ENCODE measurements around the gene CDK19.

Gene CDK19

DNA sequence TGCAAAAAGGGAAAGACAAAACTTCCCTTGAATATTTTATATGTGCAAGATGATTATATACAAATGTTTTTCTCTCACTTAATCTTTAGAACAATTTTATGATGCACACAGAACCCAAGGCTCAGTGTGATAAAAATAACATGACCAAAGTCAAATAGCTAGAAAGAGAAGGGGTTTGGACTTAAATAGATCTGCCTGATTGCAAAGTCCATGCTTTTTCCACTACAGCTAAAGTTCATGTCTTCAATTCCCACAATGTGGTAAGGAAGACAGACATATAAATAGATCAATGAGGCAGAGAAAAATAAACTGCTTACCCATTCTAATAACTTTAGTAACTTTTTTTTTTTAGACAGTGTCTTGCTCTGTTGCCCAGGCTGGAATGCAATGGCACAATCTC lies 143.8 kb downstream of the CDK19 start:
- no peak for TF ChIP-seq ZFP3 (CRISPR knock-in tag; IDR thresholded peaks at IDR 0.05)
- TF ChIP-seq POU6F1 (CRISPR knock-in tag; IDR thresholded peaks at IDR 0.05; ENCODE audit: borderline replicate concordance, low read depth), result no peak
- TF ChIP-seq GLIS3 (CRISPR knock-in tag; IDR thresholded peaks at IDR 0.05), result no peak
- no peak for TF ChIP-seq ZFP30 (CRISPR knock-in tag; IDR thresholded peaks at IDR 0.05)
- no peak for TF ChIP-seq TOX (CRISPR knock-in tag; IDR thresholded peaks at IDR 0.05; ENCODE audit: borderline replicate concordance)
- no peak for TF ChIP-seq PPARA (CRISPR knock-in tag; IDR thresholded peaks at IDR 0.05; ENCODE audit: borderline replicate concordance)
- no peak for TF ChIP-seq BACH2 (CRISPR knock-in tag; IDR thresholded peaks at IDR 0.05; ENCODE audit: borderline replicate concordance)
- TF ChIP-seq TSHZ2 (CRISPR knock-in tag; IDR thresholded peaks at IDR 0.05), result no peak
- TF ChIP-seq SNAI2 (CRISPR knock-in tag; IDR thresholded peaks at IDR 0.05), result no peak
- no peak for TF ChIP-seq CSDC2 (CRISPR knock-in tag; IDR thresholded peaks at IDR 0.05)
- TF ChIP-seq, protein P1, sequence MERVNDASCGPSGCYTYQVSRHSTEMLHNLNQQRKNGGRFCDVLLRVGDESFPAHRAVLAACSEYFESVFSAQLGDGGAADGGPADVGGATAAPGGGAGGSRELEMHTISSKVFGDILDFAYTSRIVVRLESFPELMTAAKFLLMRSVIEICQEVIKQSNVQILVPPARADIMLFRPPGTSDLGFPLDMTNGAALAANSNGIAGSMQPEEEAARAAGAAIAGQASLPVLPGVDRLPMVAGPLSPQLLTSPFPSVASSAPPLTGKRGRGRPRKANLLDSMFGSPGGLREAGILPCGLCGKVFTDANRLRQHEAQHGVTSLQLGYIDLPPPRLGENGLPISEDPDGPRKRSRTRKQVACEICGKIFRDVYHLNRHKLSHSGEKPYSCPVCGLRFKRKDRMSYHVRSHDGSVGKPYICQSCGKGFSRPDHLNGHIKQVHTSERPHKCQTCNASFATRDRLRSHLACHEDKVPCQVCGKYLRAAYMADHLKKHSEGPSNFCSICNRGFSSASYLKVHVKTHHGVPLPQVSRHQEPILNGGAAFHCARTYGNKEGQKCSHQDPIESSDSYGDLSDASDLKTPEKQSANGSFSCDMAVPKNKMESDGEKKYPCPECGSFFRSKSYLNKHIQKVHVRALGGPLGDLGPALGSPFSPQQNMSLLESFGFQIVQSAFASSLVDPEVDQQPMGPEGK (CRISPR knock-in tag; IDR thresholded peaks at IDR 0.05; ENCODE audit: borderline replicate concordance), result no peak
- no peak for TF ChIP-seq ZNF565 (CRISPR knock-in tag; conservative IDR thresholded peaks at IDR 0.05; ENCODE audit: low read depth)
- TF ChIP-seq ZC3H10 (CRISPR knock-in tag; IDR thresholded peaks at IDR 0.05), result no peak
- TF ChIP-seq CSRNP3 (CRISPR knock-in tag; IDR thresholded peaks at IDR 0.05), result no peak
- no peak for ATAC-seq

GRCh38 chr6:110665600-110665999 lies 149.7 kb downstream of the CDK19 start:
- no peak for TF ChIP-seq ARNTL (CRISPR knock-in tag; IDR thresholded peaks at IDR 0.05; ENCODE audit: borderline replicate concordance, low read depth)
- no peak for ATAC-seq

GRCh38 chr6:110664933-110665332 lies 150.3 kb downstream of the CDK19 start:
- ATAC-seq, result no peak
- TF ChIP-seq ZFP3 (CRISPR knock-in tag; IDR thresholded peaks at IDR 0.05) (no peak), ZNF70 (CRISPR knock-in tag; IDR thresholded peaks at IDR 0.05) (no peak)

DNA sequence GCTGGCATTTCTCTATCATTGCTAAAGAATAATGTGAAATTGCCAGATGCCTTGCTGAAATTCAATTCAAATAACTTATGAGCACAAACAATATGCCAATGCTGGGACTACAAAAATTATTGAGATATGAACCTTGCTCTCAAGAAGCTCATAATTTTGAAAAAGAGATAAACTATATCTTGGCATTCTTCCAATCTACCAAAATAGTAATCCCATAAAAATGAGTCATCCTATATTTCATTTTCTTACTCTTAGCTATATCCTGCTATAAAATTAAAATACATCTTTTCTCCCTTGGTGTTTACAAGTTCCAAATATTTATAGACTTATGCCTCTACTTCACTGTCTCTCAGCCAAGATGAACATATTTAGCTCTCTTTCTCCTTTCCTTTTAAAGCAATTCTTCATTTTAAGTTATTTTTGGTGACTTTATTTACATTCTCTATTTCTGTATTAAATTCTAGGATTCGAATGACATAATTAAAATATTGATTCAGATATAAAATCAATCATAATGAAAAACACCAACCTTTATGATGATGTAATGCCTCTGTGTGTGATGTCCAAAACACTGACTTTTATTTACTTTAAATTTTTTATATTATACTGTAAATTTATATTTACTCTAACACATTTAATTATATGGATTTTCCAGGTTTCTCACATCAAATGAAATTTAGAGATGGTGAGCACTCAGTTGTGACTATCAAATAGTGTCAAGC lies 152.6 kb downstream of the CDK19 start:
- TF ChIP-seq ISL1 (CRISPR knock-in tag; IDR thresholded peaks at IDR 0.05) (peak; percentile 85), ZFP3 (CRISPR knock-in tag; IDR thresholded peaks at IDR 0.05) (no peak), ZNF70 (CRISPR knock-in tag; IDR thresholded peaks at IDR 0.05) (no peak)

DNA sequence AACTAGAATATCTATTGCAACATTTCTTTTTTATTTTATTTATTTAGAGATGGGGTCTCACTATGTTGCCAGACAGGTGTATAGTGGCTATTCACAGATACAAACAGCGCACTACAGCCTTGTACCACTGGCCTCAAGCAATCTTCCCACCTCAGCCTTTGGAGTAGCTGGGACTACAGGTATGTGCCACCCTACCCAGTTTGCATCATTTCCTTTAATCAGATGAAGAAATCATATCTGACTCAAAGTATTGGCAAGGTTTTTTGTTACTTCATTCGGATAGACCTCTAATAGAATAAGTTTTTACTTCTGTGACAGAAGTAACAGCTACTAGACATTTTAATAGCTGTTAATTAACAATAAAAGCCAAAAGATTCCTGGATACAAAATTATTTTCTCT lies 153.9 kb downstream of the CDK19 start:
- TF ChIP-seq OSR1 (CRISPR knock-in tag; IDR thresholded peaks at IDR 0.05) (no peak), ARNTL (CRISPR knock-in tag; IDR thresholded peaks at IDR 0.05; ENCODE audit: borderline replicate concordance, low read depth) (no peak), RARB (CRISPR knock-in tag; IDR thresholded peaks at IDR 0.05) (no peak), TOX (CRISPR knock-in tag; IDR thresholded peaks at IDR 0.05; ENCODE audit: borderline replicate concordance) (no peak), ZC3H10 (CRISPR knock-in tag; IDR thresholded peaks at IDR 0.05) (no peak), TCF4 (CRISPR knock-in tag; IDR thresholded peaks at IDR 0.05; ENCODE audit: borderline replicate concordance) (no peak)
- TF ChIP-seq, protein P1 (CRISPR knock-in tag; IDR thresholded peaks at IDR 0.05; ENCODE audit: borderline replicate concordance), result no peak
- ATAC-seq, result no peak

More for the DNA sequence above, 152.6 kb downstream of the CDK19 start:
- ATAC-seq, result peak; percentile 73
